HEK293 (cell line): ENCODE data around the gene ADA.

Experiments used
- CTCF ChIA-PET: fragments of 350-600 bp; formaldehyde crosslinking; extraction: SDS; loops from one replicate; lab custom pipeline; 2021; ENCODE audit warnings: antibody characterized with exemption; lab: Yijun Ruan, JAX
- POLR2A ChIA-PET: fragments of 300-600 bp; formaldehyde crosslinking; extraction: SDS; loops from one replicate; lab custom pipeline; 2020; ENCODE audit warnings: antibody characterized with exemption, inconsistent platforms; lab: Yijun Ruan, JAX
- H3K27ac ChIP-seq: fragments of 200-500 bp; sonication (Bioruptor generic); 2 replicates; pipeline ENCODE4 v1.5.1; 2014; ENCODE audit warnings: low read depth, low read length, control low read depth, inconsistent platforms; ENCODE audit errors: extremely low read depth
- H3K36me3 ChIP-seq, 2 experiments: fragments of 200-500 bp in 1 of 2; sonication (Bioruptor generic) in 1 of 2; 1 replicate in 1 of 2; 2 replicates in 1 of 2; pipeline ENCODE4 v1.5.1; 2014 to 2017; ENCODE audit warnings: inconsistent platforms in 2 of 2, low read length in 2 of 2; ENCODE audit not compliant: control insufficient read depth in 2 of 2, insufficient read depth in 1 of 2
- H3K4me1 ChIP-seq: fragments of 200-500 bp; sonication (Bioruptor generic); 2 replicates; pipeline ENCODE4 v1.5.1; 2014; ENCODE audit warnings: mild to moderate bottlenecking, low read length, inconsistent platforms; ENCODE audit not compliant: control insufficient read depth, insufficient read depth
- H3K4me3 ChIP-seq: 2 replicates; pipeline ENCODE4 v1.5.1; 2011; ENCODE audit warnings: low read depth, mild to moderate bottlenecking, control low read depth, low read length, moderate library complexity
- H3K9me3 ChIP-seq: fragments of 200-500 bp; sonication (Bioruptor generic); 2 replicates; pipeline ENCODE4 v1.5.1; 2014; ENCODE audit warnings: low read depth, low read length, inconsistent platforms; ENCODE audit not compliant: control insufficient read depth, insufficient read depth
- CTCF ChIP-seq: fragments of 450-650 bp; formaldehyde crosslinking; IDR thresholded peaks from 2 replicates; pipeline ENCODE4 v1.5.1; 2016; ENCODE audit warnings: missing biosample characterization, missing genetic modification characterization
- KLF1 ChIP-seq: fragments of 450-650 bp; formaldehyde crosslinking; IDR thresholded peaks from 2 replicates; pipeline ENCODE4 v1.5.1; 2016; ENCODE audit warnings: missing biosample characterization, missing genetic modification characterization
- SCRT1 ChIP-seq: fragments of 450-650 bp; formaldehyde crosslinking; IDR thresholded peaks from 2 replicates; pipeline ENCODE4 v1.5.1; 2016; ENCODE audit warnings: missing biosample characterization, missing genetic modification characterization, borderline replicate concordance
- SCRT2 ChIP-seq: fragments of 450-650 bp; formaldehyde crosslinking; IDR thresholded peaks from 2 replicates; pipeline ENCODE4 v1.5.1; 2016; ENCODE audit warnings: missing biosample characterization, missing genetic modification characterization
- ZBTB20 ChIP-seq: fragments of 450-650 bp; formaldehyde crosslinking; IDR thresholded peaks from 2 replicates; pipeline ENCODE4 v1.5.1; 2016; ENCODE audit warnings: missing biosample characterization, missing genetic modification characterization
- ZNF280D ChIP-seq: fragments of 450-650 bp; formaldehyde crosslinking; IDR thresholded peaks from 2 replicates; pipeline ENCODE4 v1.5.1; 2016; ENCODE audit warnings: missing biosample characterization, missing genetic modification characterization
- ZNF404 ChIP-seq: fragments of 450-650 bp; formaldehyde crosslinking; IDR thresholded peaks from 2 replicates; pipeline ENCODE4 v1.5.1; 2017; ENCODE audit warnings: missing biosample characterization, missing genetic modification characterization
- ZNF416 ChIP-seq: fragments of 450-650 bp; formaldehyde crosslinking; IDR thresholded peaks from 2 replicates; pipeline ENCODE4 v1.5.1; 2016; ENCODE audit warnings: missing biosample characterization, missing genetic modification characterization
- ZNF423 ChIP-seq: fragments of 450-650 bp; formaldehyde crosslinking; IDR thresholded peaks from 2 replicates; pipeline ENCODE4 v1.5.1; 2016; ENCODE audit warnings: missing biosample characterization, missing genetic modification characterization
- ZNF704 ChIP-seq: fragments of 450-650 bp; formaldehyde crosslinking; IDR thresholded peaks from 2 replicates; pipeline ENCODE4 v1.5.1; 2016; ENCODE audit warnings: missing biosample characterization, missing genetic modification characterization
- TF ChIP-seq, protein P1 (sequence below): fragments of 450-650 bp; formaldehyde crosslinking; IDR thresholded peaks from 2 replicates; pipeline ENCODE4 v1.5.1; 2016; ENCODE audit warnings: missing biosample characterization, missing genetic modification characterization

Gene ADA

GRCh38 chr20:44659931-44660330 is 8.4 kb upstream of the ADA start (continued):
- no peak for TF ChIP-seq ZNF704 (tag by site-specific recombination)
- TF ChIP-seq, protein P1, sequence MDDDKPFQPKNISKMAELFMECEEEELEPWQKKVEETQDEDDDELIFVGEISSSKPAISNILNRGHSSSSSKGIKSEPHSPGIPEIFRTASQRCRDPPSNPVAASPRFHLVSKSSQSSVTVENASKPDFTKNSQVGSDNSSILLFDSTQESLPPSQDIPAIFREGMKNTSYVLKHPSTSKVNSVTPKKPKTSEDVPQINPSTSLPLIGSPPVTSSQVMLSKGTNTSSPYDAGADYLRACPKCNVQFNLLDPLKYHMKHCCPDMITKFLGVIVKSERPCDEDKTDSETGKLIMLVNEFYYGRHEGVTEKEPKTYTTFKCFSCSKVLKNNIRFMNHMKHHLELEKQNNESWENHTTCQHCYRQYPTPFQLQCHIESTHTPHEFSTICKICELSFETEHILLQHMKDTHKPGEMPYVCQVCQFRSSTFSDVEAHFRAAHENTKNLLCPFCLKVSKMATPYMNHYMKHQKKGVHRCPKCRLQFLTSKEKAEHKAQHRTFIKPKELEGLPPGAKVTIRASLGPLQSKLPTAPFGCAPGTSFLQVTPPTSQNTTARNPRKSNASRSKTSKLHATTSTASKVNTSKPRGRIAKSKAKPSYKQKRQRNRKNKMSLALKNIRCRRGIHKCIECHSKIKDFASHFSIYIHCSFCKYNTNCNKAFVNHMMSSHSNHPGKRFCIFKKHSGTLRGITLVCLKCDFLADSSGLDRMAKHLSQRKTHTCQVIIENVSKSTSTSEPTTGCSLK (tag by site-specific recombination) = no peak
- TF ChIP-seq CTCF = no peak
- TF ChIP-seq KLF1 (tag by site-specific recombination) = no peak

- POLR2A ChIA-PET = no interaction called here
- CTCF ChIA-PET = no interaction called here
These were observed 7.3 kb upstream of the ADA start for GRCh38 chr20:44658810-44659209.

DNA sequence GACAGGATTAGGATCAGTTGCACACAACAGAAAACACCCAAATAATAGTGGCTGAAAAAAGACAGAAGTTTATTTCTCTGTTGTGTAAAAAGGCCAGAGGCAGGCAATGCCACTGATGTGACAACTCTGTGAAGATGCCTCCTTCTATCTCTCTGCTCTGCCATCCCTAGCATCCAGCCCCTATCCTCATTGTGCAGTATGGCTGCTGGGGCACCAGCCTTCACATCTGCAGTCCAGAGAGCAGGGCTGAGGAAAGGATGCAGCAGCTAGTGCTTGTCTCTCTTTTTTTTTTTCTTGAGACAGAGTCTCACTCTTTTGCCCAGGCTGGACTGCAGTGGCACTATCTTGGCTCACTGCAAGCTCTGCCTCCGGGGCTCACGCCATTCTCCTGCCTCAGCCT is 6.4 kb upstream of the ADA start:
- Histone ChIP-seq H3K4me3 (no peak overlapping the region), H3K36me3 (no peaks in the 10 kb centered on the region), H3K27ac (no peak overlapping the region), H3K4me1 (no peaks in the 10 kb centered on the region), H3K9me3 (no peaks in the 10 kb centered on the region)
- ChIA-PET POLR2A (no interaction called here), CTCF (interaction anchor here (0.6 kb wide), 1 partner anchor 690 kb away, joined by 3 read pairs; the partner anchor contains the start of gene SDC4)
- TF ChIP-seq ZNF416 (tag by site-specific recombination) (no peak), ZNF280D (0 out of 2 replicates have a peak, but pooled peaks have one; percentile 64)

More at GRCh38 chr20:44658810-44659209, 7.3 kb upstream of the ADA start:
- no peaks in the 10 kb centered on the region for H3K4me1 ChIP-seq
- no peaks in the 10 kb centered on the region for H3K9me3 ChIP-seq
- H3K27ac ChIP-seq = no peak overlapping the region
- peak; percentile 83 for TF ChIP-seq SCRT2
- no peak for TF ChIP-seq ZNF404 (tag by site-specific recombination)
- TF ChIP-seq ZBTB20 (tag by site-specific recombination) = no peak
- TF ChIP-seq ZNF423 = no peak
- TF ChIP-seq SCRT1 (tag by site-specific recombination) = peak; percentile 57; the same call in 1 of the 2 replicates
- TF ChIP-seq, protein P1 (tag by site-specific recombination) = no peak
- no peak overlapping the region for H3K4me3 ChIP-seq
- H3K36me3 ChIP-seq = no peaks in the 10 kb centered on the region
